GM20431 (cell line): Measurements from ENCODE around the gene PHAX.
"Not testable (repeated sequence)": the region's sequence is repeated elsewhere in the genome, so short reads cannot be mapped to it uniquely, and the experiment has no call there.

Source experiments
- in situ Hi-C: fragments of 300-500 bp; cut with MseI, MboI; formaldehyde crosslinking; loops from one replicate; pipeline ENCODE4 v1.15.0; 2020; ENCODE audit warnings: low sequenced_read_pairs; ENCODE audit not compliant: unreplicated experiment

Gene PHAX, protein sequence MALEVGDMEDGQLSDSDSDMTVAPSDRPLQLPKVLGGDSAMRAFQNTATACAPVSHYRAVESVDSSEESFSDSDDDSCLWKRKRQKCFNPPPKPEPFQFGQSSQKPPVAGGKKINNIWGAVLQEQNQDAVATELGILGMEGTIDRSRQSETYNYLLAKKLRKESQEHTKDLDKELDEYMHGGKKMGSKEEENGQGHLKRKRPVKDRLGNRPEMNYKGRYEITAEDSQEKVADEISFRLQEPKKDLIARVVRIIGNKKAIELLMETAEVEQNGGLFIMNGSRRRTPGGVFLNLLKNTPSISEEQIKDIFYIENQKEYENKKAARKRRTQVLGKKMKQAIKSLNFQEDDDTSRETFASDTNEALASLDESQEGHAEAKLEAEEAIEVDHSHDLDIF

DNA sequence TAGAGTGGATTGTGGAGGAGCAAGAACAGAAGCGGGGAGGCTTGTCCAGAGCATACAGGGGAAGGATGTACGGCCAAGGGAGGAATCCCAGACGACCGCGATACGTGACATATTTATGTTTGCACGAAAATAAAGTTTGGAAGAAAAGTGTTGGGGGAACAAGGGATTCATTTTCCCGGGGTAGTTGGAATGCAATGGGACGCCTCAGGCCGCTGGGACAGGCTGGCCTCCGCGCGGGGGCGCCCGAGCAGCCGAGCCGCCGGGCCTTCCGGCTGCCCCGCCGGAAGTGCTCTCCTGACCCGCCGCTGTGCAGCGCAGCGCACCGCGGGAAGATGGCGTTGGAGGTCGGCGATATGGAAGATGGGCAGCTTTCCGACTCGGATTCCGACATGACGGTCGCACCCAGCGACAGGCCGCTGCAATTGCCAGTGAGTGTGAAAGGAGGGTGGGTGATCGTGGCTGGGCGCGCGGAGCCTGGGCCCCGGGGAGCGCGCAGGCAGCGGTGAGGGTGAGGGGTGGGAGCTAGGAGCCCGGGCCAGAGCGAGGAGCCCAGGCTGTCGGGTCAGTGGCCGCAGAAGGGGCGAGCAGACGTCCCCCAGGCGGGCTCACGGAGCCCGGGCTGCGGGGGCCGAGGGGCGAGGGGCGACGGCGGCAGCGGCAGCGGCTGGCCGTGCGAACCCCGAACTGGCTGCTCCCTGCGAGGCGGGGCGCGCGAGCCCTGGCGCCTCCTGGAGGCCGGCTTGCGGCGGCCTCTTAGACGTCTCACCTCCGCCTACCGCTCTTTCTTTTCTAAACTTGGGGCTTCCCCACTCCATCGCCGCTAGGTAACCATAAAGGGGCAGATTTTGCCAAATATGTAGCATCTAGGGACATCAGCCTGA lies at the start of gene PHAX:
PHAX (plus strand) TSS at position 317 of the 881 bp plus-strand sequence; CDS start at position 333, 16 bp downstream.
- in situ Hi-C loops = no loop called here

DNA sequence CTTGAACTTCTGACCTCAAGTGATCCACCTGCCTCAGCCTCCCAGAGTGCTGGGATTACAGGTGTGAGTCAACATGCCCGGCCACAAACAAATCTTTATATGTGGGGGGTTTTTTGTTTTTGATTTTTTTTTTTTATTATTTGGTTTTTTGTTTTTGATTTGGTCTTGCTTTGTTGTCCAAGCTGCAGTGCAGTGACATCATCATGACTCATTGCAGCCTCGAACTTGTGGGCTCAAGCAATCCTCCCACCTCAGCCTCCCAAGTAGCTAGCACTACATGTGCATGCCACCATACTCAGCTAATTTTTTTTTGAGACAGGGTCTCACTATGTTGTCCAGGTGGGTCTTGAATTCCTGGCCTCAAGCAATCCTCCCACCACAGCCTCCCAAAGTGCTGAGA lies 48.1 kb upstream of the PHAX start:
- in situ Hi-C loops = no loop called here

DNA sequence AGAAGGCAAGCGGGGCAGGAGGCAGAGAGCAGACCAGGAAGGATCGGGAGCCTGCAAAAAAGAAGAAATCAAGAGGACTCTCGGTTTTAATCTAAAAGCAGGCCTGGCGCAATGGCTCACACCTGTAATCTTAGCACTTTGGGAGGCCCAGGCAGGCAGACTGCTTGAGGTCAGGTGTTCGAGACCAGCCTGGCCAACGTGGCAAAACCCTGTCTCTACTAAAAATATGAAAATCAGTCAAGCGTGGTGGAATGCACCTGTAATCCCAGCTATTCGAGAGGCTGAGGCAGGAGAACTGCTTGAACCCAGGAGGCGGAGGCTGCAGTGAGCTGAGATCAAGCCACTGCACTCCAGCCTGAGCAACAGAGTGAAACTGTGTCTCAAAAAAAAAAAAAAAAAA lies 45.6 kb upstream of the PHAX start:
- in situ Hi-C loops = not testable (repeated sequence)

DNA sequence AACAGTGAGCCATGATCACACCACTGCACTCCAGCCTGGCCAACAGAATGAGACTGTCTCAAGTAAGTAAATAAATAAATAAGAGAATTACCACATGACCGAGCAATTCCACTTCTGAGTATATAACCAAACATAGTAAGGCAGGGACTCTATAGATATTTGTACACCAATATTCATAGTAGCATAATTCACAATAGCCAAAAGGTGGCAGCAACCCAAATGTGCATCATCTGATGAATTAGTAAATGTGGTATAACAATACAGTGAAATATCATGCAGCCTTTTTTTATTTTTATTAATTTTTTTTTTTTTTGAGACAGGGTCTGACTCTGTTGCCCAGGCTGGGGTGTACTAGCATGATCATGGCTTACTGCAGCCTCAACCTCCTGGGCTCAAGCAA lies 38.8 kb upstream of the PHAX start:
- in situ Hi-C loops = no loop called here

DNA sequence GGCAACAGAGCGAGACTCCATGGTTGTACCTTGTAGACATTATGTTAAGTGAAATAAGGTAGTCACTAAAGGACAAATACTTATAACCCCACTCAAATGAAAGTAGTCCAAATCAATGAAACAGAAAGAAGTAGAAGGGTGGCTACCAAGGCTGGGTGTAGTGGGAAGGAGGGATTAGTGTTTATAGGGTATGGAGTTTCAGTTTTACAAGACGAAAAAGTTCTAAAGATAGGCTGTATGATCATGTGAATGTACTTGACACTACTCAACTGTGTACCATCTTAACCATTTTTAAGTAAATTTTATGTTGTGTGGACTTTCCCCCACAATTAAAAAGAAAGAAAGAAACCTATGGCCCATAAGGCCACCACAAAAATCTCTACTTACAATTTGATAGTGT lies 37.9 kb upstream of the PHAX start:
- in situ Hi-C loops = no loop called here

DNA sequence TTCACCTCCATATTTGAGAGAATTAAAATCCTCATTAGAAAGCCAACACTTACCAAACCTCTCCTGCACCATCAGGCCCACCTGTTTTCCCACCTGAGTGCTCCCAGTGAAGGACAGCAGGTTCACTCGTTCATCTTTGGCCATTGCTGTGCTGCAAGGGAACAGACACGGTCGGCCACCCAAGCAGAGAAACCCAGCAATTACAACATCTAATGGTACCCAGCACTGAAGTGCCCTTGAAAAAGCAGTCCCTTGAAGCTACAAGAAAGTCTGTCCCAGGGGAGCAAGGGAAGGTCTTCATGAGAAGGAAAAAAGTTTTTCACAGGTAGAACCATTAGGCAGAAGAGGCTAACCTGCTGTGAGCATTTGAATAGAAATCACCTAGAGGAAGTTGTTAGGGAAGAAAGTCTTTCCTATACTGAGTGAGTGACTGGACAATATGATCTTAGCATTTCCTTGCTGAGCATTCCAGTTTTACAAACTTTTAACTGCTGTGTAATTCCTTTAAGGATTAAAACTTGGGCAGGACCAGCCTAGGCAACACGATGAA lies 32.5 kb upstream of the PHAX start:
- in situ Hi-C loops = no loop called here

DNA sequence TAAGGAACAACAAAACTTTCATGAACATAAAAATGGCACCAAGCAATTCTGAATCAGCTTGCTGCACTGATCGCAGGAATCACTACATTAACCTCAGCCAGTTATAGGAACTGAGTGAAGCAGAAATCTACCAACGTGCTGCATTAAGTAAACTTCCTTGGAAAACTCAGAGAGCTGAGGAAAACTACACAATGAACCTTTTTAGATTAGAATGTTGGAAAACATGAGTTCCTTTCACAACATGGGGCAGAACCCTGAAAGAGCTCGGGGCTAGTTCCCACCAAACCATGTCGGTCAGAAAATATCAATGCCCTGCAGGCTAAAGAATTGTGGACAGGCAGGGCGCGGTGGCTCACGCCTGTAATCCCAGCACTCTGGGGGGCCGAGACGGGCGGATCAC lies 25.1 kb upstream of the PHAX start:
- in situ Hi-C loops = no loop called here

DNA sequence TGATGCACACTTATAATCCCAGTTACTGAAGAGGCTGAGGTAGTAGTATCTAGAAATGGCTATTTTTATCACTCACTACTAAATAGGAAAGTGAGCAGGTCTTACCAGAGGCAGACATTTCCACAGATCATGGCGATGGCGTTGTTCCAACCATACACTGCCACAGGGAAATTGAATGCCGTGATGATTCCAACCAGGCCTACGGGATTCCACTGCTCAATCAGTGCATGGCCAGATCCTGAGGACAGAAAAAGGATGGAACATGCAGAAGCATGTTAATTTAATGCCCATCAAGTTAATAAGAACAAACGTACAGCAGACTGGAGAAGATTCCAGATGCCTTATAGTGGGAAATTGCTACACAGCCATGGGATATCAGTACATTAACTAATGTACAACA lies 23.8 kb upstream of the PHAX start:
- in situ Hi-C loops = no loop called here

DNA sequence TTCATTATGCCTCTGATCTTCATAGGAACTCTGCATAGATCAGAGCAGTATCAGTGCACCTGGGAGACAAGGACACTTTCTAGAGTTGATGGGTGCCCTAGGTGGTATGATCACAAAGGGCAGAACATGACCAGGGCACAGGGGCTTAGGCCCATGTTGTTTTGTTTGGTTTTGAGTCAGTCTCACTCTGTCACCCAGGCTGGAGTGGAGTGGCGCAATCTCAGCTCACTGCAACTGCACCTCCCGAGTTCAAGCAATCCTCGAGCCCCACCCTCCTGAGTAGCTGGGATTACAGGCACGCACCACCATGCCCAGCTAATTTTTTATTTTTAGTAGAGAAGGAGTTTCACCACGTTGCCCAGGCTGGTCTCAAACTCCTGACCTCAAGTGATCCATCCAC lies 23.3 kb upstream of the PHAX start:
- in situ Hi-C loops = no loop called here

DNA sequence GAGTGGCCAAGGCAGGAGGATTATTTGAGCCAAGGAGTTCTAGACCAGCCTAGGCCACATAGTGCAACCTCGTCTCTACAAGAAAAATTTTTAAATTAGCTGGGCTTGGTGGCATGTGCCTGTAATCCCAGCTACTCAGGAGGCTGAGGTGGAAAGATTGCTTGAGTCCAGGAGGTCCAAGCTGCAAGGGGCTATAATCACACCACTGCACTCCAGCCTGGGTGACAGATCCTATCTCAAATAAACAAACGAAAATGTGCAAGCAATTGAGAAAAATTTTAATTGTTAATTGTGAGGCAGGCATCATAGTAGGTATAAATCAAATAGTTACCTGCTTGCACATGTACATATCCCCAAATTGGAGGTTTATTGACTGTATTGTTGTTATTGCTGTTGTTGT lies 21.0 kb upstream of the PHAX start:
- in situ Hi-C loops = no loop called here

DNA sequence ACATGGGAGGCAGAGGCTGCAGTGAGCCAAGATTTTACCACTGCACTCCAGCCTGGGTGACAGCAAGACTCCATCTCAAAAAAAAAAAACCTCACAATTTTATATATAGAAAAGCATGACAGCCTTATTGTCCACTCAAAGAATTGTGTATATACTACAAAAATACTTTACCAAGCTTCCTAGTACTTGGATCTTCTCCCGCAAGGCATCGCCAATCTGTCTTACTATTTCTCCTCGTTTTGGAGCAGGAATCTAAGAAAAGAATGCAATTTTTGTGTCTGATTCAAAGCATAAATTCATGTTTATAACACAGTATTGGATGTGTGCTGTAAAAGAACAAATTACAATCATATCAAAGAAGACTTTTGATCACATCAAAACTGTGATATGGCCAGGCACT lies 17.0 kb upstream of the PHAX start:
- in situ Hi-C loops = no loop called here

DNA sequence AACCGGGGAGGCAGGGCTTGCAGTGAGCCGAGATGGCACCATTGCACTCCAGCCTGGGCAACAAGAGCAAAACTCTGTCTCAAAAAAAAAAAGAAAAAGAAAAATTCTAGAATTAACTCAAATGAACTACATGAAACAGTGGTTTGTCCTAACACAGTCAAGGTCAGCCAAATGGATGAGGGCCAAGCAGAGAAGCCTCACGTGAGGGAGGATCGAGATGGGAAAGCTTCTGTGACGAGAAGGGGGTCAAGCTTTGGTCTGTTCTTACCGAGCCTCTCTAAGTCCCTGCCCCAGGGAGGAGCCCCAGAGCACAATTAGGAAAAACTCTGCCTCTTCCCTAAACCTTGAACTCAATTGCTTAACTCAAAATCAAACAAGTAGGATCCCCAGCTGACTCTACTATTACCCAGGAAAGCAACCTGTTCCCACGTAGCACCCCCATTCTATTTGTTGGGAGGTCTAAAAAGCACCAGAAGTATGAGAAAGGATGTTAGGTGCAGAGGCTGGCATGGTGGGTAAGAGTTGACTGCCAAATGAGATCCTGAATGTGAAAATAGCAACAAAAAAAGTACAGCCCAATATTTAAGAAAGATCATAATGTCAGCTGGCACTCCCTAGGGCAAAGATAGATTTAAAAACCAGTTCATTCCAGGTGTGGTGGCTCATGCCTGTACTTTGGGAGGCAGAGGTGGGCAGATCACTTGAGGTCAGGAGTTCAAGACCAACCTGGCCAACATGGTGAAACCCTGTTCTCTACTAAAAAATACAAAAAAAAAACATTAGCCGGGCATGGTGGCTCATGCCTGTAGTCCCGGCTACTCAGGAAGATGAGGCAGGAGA lies 13.0 kb upstream of the PHAX start:
- in situ Hi-C loops = no loop called here

DNA sequence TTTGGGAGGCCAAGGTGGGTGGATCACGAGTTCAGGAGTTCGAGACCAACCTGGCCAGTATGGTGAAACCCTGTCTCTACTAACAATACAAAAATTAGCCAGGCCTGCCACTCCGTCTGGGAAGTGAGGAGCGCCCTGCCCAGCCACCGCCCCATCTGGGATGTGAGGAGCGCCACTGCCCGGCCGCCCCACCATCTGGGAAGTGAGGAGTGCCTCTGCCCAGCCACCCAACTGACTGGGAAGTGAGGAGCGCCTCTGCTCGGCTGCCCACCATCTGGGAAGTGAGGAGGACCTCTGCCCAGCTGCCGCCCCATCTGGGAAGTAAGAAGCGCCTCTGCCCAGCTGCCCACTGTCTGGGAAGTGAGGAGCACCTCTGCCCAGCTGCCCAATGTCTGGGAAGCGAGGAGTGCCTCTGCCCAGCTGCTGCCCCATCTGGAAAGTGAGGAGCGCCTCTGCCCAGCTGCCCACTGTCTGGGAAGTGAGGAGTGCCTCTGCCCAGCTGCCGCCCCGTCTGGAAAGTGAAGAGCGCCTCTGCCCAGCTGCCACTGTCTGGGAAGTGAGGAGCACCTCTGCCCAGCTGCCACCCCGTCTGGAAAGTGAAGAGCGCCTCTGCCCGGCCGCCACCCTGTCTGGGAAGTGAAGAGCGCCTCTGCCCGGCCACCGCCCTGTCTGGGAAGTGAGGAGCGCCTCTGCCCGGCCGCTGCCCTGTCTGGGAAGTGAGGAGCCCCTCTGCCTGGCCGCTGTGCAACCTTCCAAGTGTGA lies 11.0 kb upstream of the PHAX start:
- in situ Hi-C loops = no loop called here

DNA sequence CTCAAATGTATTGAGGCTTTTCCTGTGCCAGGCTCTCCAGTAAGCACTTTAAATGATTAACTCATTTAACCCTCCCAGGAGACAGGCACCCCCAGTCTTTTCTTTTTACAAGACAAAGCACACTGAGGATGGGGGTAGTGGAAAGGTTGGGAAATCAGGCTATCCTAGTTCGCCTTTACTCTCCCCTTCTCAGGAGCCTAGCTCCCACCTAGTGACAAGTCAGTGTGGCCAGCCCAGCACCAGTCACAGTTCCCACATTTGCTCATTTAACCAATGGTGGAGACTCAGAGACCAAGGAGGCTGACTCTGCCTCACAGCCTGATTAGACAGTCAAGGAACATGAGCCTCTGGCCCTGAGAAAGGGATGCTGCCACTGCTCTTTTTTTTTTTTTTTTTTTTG lies 9.2 kb upstream of the PHAX start:
- in situ Hi-C loops = no loop called here

DNA sequence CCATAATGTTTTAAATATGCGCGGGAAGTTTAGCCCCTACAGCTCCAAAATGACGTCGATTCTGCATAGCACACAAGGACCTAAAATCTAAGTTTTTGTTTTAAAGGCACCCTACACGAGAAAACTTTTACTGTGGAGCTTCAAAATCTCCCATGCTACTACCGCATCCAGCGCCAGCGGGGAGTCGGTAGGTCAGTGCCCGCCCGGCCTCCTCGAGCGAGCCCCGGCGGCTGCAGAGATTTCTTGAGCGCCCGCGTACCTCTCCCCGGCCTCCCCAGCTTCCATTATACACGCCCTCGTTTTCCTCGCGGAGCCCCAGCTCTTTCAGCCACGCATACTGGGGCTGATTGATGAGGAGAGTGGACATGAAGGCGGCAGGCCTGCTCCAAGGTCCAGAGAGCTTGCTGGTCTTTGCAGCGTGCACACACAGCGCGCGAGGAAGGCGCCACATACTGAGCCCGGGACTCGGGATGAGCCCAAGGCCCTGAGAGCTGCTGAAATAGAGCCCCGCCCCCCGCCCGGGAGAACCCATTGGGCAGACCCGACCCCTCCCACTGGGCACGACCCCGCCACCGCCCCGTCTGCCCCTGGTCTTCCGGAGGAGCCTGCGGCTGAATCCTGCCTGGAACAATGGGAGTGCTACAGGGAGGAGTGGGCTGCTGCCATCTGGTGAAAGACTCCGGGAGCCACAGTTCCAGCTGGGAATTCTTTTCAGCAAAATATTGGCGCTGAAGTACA lies 5.8 kb upstream of the PHAX start, which contains the start of gene ALDH7A1:
ALDH7A1 (minus strand) TSS at position 472 of the 738 bp plus-strand sequence; CDS start at position 451, 21 bp downstream.
- in situ Hi-C loops = no loop called here

DNA sequence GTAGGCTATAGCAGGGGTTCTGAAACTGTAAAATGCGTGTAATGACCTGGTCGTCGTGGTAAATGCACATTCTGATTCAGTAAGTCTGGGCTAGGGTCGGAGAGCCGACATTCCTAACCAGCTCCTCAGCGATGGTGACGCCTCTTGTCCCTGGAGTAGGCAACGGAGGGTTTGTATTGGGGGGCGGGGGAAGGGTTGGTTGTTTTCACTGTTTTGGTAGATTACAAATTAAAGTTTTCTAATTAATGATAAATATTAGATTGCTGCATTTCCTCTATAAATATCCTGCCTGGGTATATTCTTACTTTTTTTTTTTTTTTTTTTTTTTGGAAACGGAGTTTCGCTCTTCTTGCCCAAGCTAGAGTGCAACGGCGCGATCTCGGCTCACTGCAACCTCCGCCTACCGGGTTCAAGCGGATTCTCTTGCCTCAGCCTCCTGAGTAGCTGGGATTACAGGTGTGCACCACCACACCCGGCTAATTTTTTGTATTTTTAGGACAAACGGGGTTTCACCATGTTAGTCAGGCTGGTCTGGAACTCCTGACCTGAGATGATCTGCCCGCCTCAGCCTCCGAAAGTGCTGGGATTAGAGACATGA lies 5.2 kb upstream of the PHAX start:
- in situ Hi-C loops = no loop called here

DNA sequence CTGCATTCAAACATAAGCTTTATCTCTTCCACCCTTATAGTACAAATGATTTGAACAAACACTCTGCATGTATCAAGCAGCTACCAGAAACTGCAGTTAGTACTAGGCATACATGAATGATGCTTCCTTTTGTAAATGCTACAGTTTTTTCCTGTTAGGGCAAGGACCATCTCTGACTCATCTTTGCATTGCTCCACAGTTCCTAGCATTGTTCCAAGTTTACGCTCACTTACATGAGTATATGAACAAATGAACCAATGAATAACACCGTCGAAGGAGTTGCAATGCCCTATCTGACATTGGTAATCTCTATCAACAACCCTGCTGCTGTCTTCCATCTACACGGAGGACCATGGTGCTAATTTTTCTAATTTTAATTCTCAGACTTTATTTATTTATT lies 3.6 kb upstream of the PHAX start:
- in situ Hi-C loops = no loop called here

DNA sequence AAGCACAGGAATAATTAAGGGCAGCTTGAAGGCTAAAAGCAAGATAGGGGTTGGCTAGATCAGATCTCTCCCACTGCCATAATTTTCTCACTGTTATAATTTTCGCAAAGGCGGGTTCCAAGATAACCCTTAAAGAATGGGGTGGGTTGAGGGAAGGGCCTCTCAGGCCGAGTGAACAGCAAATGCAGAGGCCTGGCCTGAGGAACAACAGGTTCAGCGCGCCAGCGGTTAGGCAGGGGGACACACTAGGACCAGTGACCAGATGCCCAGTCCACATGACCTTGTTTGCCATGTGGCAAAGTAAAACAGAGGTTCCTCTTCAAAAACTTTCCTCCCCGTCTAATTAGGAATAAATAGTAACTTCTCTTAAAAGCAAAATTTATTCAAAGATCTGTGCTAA lies 1.2 kb upstream of the PHAX start:
- in situ Hi-C loops = no loop called here
